Activated CD8-positive, alpha-beta memory T cell treated with anti-CD3 and anti-CD28 coated beads, Interleukin-2, amount 10 ng/mL, durations not matched to agents 7 days and 5 days (primary cell): ENCODE results near the gene SORCS1. TPM values are rescaled to one million over a fixed set of nuclear protein-coding genes. Genes with fewer than 3 reads are reported as not detected.

Experiments
- ATAC-seq: fragments of 150-1000 bp; cut with Tn5 transposase; one replicate; pipeline ENCODE4 v1.10.0; 2021; ENCODE audit warnings: moderate library complexity
- CTCF ChIA-PET: fragments of 350-600 bp; sonication (Branson Sonifier 250); formaldehyde crosslinking; loops from one replicate; lab custom pipeline; 2021; ENCODE audit warnings: antibody characterized with exemption; lab: Charles Lee
- DNase-seq: peaks from one replicate; pipeline ENCODE4 v3.0.0-alpha.2; 2020
- H3K27ac Mint-ChIP-seq: one replicate; pipeline ENCODE4 v1.8.0; 2021; ENCODE audit warnings: mild to moderate bottlenecking, mixed read lengths
- H3K27me3 Mint-ChIP-seq: one replicate; pipeline ENCODE4 v1.8.0; 2021; ENCODE audit warnings: mixed read lengths
- H3K36me3 Mint-ChIP-seq: one replicate; pipeline ENCODE4 v1.8.0; 2021; ENCODE audit warnings: mild to moderate bottlenecking, mixed read lengths
- H3K4me1 Mint-ChIP-seq: one replicate; pipeline ENCODE4 v1.8.0; 2021; ENCODE audit warnings: mixed read lengths
- H3K4me3 Mint-ChIP-seq: one replicate; pipeline ENCODE4 v1.8.0; 2021; ENCODE audit warnings: mild to moderate bottlenecking, moderate library complexity, mixed read lengths
- H3K9me3 Mint-ChIP-seq: one replicate; pipeline ENCODE4 v1.8.0; 2022; ENCODE audit warnings: low read depth, mixed read lengths
- total RNA-seq, 2 experiments: library from RNA; stranded (reverse); gene quantifications; one replicate each; pipeline ENCODE4 v1.2.3, GENCODE V29; 2021

The SORCS1 gene
- total RNA-seq, 2 experiments from 2014 or later: not detected

GRCh38 chr10:106708506-106708905, 456.0 kb downstream of the SORCS1 start:
- ATAC-seq (no peak), DNase-seq (no peak)
- Mint-ChIP-seq H3K27me3 (no peaks in the 10 kb centered on the region), H3K27ac (no peak overlapping the region), H3K36me3 (no peaks in the 10 kb centered on the region), H3K9me3 (no peaks in the 10 kb centered on the region), H3K4me1 (no peaks in the 10 kb centered on the region), H3K4me3 (no peak overlapping the region)
- CTCF ChIA-PET: no interaction called here

GRCh38 chr10:106707657-106708056, 456.8 kb downstream of the SORCS1 start:
- CTCF ChIA-PET: no interaction called here
- DNase-seq (no peak), ATAC-seq (no peak)
- Mint-ChIP-seq H3K4me1 (no peaks in the 10 kb centered on the region), H3K27me3 (no peaks in the 10 kb centered on the region), H3K4me3 (no peak overlapping the region), H3K36me3 (no peaks in the 10 kb centered on the region), H3K9me3 (no peaks in the 10 kb centered on the region), H3K27ac (no peak overlapping the region)

GRCh38 chr10:106706127-106706526, 458.4 kb downstream of the SORCS1 start:
- DNase-seq: no peak
- Mint-ChIP-seq H3K27ac (no peak overlapping the region), H3K4me3 (no peak overlapping the region), H3K36me3 (no peaks in the 10 kb centered on the region), H3K9me3 (no peaks in the 10 kb centered on the region), H3K4me1 (no peaks in the 10 kb centered on the region), H3K27me3 (no peaks in the 10 kb centered on the region)
- CTCF ChIA-PET: interaction anchor here (0.6 to 1.2 kb wide), 3 partner anchors 127 to 379 kb away, joined by 3 read pairs; no protein-coding TSS in a partner anchor
- no peak for ATAC-seq

GRCh38 chr10:106705681-106706100, 458.8 kb downstream of the SORCS1 start:
- Mint-ChIP-seq H3K27ac (no peak overlapping the region), H3K4me3 (no peak overlapping the region), H3K36me3 (no peaks in the 10 kb centered on the region), H3K4me1 (no peaks in the 10 kb centered on the region), H3K27me3 (no peaks in the 10 kb centered on the region), H3K9me3 (no peaks in the 10 kb centered on the region)
- CTCF ChIA-PET: interaction anchor here (0.6 to 1.2 kb wide), 3 partner anchors 127 to 379 kb away, joined by 3 read pairs; no protein-coding TSS in a partner anchor
- DNase-seq (peak; percentile 47), ATAC-seq (no peak)

- Mint-ChIP-seq H3K9me3 (no peaks in the 10 kb centered on the region), H3K36me3 (no peaks in the 10 kb centered on the region), H3K27ac (no peak overlapping the region), H3K4me1 (no peaks in the 10 kb centered on the region), H3K27me3 (no peaks in the 10 kb centered on the region), H3K4me3 (no peak overlapping the region)
- no peak for ATAC-seq
- CTCF ChIA-PET: no interaction called here
- no peak for DNase-seq
Observed at GRCh38 chr10:106696239-106696638, 468.3 kb downstream of the SORCS1 start.

- H3K4me3 Mint-ChIP-seq: no peak overlapping the region
- H3K27me3 Mint-ChIP-seq: no peaks in the 10 kb centered on the region
- H3K9me3 Mint-ChIP-seq: no peaks in the 10 kb centered on the region
- no peaks in the 10 kb centered on the region for H3K4me1 Mint-ChIP-seq
- H3K36me3 Mint-ChIP-seq: no peaks in the 10 kb centered on the region
- no peak for DNase-seq
- no peak for ATAC-seq
- CTCF ChIA-PET: no interaction called here
- H3K27ac Mint-ChIP-seq: no peak overlapping the region
Observed at GRCh38 chr10:106694696-106695095, 469.8 kb downstream of the SORCS1 start.

GRCh38 chr10:106682175-106682574, 482.3 kb downstream of the SORCS1 start:
- Mint-ChIP-seq H3K4me3 (no peak overlapping the region), H3K9me3 (peaks cover 3% of the 10 kb centered on the region), H3K4me1 (no peaks in the 10 kb centered on the region), H3K27ac (no peak overlapping the region), H3K27me3 (no peaks in the 10 kb centered on the region), H3K36me3 (no peaks in the 10 kb centered on the region)
- no peak for DNase-seq
- no peak for ATAC-seq
- CTCF ChIA-PET: no interaction called here

GRCh38 chr10:106680061-106680460, 484.4 kb downstream of the SORCS1 start:
- peaks cover 10% of the 10 kb centered on the region for H3K9me3 Mint-ChIP-seq
- no peak for ATAC-seq
- no peaks in the 10 kb centered on the region for H3K4me1 Mint-ChIP-seq
- no peak for DNase-seq
- CTCF ChIA-PET: no interaction called here
- H3K27ac Mint-ChIP-seq: no peak overlapping the region
- no peak overlapping the region for H3K4me3 Mint-ChIP-seq
- no peaks in the 10 kb centered on the region for H3K36me3 Mint-ChIP-seq
- H3K27me3 Mint-ChIP-seq: no peaks in the 10 kb centered on the region

- no peaks in the 10 kb centered on the region for H3K27me3 Mint-ChIP-seq
- H3K9me3 Mint-ChIP-seq: peaks cover 12% of the 10 kb centered on the region
- H3K4me3 Mint-ChIP-seq: no peak overlapping the region
- DNase-seq (no peak), ATAC-seq (no peak)
- no peaks in the 10 kb centered on the region for H3K4me1 Mint-ChIP-seq
- no peaks in the 10 kb centered on the region for H3K36me3 Mint-ChIP-seq
- CTCF ChIA-PET: no interaction called here
- no peak overlapping the region for H3K27ac Mint-ChIP-seq
Observed at GRCh38 chr10:106679314-106679713, 485.2 kb downstream of the SORCS1 start.

- no peak overlapping the region for H3K4me3 Mint-ChIP-seq
- CTCF ChIA-PET: no interaction called here
- H3K4me1 Mint-ChIP-seq: no peaks in the 10 kb centered on the region
- no peaks in the 10 kb centered on the region for H3K27me3 Mint-ChIP-seq
- H3K36me3 Mint-ChIP-seq: no peaks in the 10 kb centered on the region
- ATAC-seq (no peak), DNase-seq (no peak)
- H3K9me3 Mint-ChIP-seq: peaks cover 15% of the 10 kb centered on the region
- no peak overlapping the region for H3K27ac Mint-ChIP-seq
Observed at GRCh38 chr10:106672517-106673175, 491.9 kb downstream of the SORCS1 start.

- Mint-ChIP-seq H3K27me3 (no peaks in the 10 kb centered on the region), H3K27ac (no peak overlapping the region), H3K9me3 (no peaks in the 10 kb centered on the region), H3K36me3 (no peaks in the 10 kb centered on the region), H3K4me1 (no peaks in the 10 kb centered on the region), H3K4me3 (no peak overlapping the region)
- ATAC-seq (no peak), DNase-seq (no peak)
- CTCF ChIA-PET: no interaction called here
Observed at GRCh38 chr10:106661767-106662140, 502.8 kb downstream of the SORCS1 start.

GRCh38 chr10:106661133-106661766, 503.3 kb downstream of the SORCS1 start:
- no peaks in the 10 kb centered on the region for H3K27me3 Mint-ChIP-seq
- H3K4me1 Mint-ChIP-seq: no peaks in the 10 kb centered on the region
- ATAC-seq (no peak), DNase-seq (no peak)
- H3K9me3 Mint-ChIP-seq: no peaks in the 10 kb centered on the region
- H3K36me3 Mint-ChIP-seq: no peaks in the 10 kb centered on the region
- CTCF ChIA-PET: no interaction called here
- H3K4me3 Mint-ChIP-seq: no peak overlapping the region
- H3K27ac Mint-ChIP-seq: no peak overlapping the region

GRCh38 chr10:106660550-106660949, 504.0 kb downstream of the SORCS1 start:
- Mint-ChIP-seq H3K27ac (no peak overlapping the region), H3K36me3 (no peaks in the 10 kb centered on the region), H3K27me3 (no peaks in the 10 kb centered on the region), H3K9me3 (no peaks in the 10 kb centered on the region), H3K4me1 (no peaks in the 10 kb centered on the region), H3K4me3 (no peak overlapping the region)
- ATAC-seq (no peak), DNase-seq (no peak)
- CTCF ChIA-PET: no interaction called here

GRCh38 chr10:106655636-106656035, 508.9 kb downstream of the SORCS1 start:
- no peaks in the 10 kb centered on the region for H3K27me3 Mint-ChIP-seq
- ATAC-seq: no peak

More at GRCh38 chr10:106655636-106656035, 508.9 kb downstream of the SORCS1 start:
- H3K9me3 Mint-ChIP-seq: no peaks in the 10 kb centered on the region
- no peak overlapping the region for H3K4me3 Mint-ChIP-seq
- H3K27ac Mint-ChIP-seq: no peak overlapping the region
- no peaks in the 10 kb centered on the region for H3K36me3 Mint-ChIP-seq
- H3K4me1 Mint-ChIP-seq: no peaks in the 10 kb centered on the region
- CTCF ChIA-PET: no interaction called here
- no peak for DNase-seq
